Measurements from ENCODE around the gene CORO1C.

DNA sequence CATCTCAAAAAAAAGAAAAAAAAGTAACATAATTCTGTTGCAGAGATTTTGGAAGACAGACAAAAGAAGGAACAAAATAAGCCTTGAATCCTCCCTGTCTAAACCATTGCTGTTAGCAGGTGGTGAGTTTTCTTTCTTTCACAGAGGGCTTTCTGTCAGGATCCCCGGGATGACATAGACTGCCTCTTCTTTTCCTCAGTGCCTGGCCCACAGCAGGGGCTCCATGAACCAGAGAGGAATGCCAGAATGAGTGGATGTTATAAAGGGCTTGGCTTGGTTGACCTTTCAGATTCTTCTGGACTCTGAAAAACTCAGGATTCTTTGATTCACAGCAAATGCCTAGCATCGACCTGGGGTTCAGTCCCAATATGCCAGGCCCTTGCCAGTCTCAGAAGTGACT is 45.8 kb upstream of the CORO1C start:
- TF ChIP-seq, protein P1, sequence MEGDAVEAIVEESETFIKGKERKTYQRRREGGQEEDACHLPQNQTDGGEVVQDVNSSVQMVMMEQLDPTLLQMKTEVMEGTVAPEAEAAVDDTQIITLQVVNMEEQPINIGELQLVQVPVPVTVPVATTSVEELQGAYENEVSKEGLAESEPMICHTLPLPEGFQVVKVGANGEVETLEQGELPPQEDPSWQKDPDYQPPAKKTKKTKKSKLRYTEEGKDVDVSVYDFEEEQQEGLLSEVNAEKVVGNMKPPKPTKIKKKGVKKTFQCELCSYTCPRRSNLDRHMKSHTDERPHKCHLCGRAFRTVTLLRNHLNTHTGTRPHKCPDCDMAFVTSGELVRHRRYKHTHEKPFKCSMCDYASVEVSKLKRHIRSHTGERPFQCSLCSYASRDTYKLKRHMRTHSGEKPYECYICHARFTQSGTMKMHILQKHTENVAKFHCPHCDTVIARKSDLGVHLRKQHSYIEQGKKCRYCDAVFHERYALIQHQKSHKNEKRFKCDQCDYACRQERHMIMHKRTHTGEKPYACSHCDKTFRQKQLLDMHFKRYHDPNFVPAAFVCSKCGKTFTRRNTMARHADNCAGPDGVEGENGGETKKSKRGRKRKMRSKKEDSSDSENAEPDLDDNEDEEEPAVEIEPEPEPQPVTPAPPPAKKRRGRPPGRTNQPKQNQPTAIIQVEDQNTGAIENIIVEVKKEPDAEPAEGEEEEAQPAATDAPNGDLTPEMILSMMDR (IDR thresholded peaks at IDR 0.05) = no peak
- TF ChIP-seq POLR2AphosphoS5 (IDR thresholded peaks at IDR 0.05; ENCODE audit: insufficient read depth in 1 of 2, low read depth in 1 of 2) (no peak), POLR2A (IDR thresholded peaks at IDR 0.05) (no peak)
